ENCODE data around the gene PPP1R16B. TPM values are rescaled to one million over a fixed set of nuclear protein-coding genes. Genes with fewer than 3 reads are reported as not detected.

PPP1R16B gene
- total and polyA plus RNA-seq, 2 of the 8 experiments (the other 6 are each of a cell fraction or from before 2014, with no cell fraction given), result 2.6 to 8.9 TPM

DNA sequence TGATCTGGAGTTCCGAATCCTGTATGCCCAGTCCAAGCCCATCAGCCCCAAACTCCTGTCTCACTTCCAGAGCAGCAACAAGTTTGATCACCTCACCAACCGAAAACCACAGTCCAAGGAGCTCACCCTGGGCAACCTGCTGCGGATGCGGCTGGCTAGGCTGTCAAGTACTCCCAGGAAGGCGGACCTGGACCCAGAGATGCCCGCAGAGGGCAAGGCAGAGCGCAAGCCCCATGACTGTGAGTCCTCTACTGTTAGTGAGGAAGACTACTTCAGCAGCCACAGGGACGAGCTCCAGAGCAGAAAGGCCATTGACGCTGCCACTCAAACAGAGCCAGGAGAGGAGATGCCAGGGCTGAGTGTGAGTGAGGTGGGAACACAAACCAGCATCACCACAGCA is 146.1 kb downstream of the PPP1R16B start (continued):
- no peak for TF ChIP-seq EGR1 (IDR thresholded peaks at IDR 0.05; ENCODE audit: borderline replicate concordance, low read depth, low read length)
- TF ChIP-seq, protein P1, sequence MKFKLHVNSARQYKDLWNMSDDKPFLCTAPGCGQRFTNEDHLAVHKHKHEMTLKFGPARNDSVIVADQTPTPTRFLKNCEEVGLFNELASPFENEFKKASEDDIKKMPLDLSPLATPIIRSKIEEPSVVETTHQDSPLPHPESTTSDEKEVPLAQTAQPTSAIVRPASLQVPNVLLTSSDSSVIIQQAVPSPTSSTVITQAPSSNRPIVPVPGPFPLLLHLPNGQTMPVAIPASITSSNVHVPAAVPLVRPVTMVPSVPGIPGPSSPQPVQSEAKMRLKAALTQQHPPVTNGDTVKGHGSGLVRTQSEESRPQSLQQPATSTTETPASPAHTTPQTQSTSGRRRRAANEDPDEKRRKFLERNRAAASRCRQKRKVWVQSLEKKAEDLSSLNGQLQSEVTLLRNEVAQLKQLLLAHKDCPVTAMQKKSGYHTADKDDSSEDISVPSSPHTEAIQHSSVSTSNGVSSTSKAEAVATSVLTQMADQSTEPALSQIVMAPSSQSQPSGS (IDR thresholded peaks at IDR 0.05; ENCODE audit: low read length), result no peak
- no peak for TF ChIP-seq RBBP5 (IDR thresholded peaks at IDR 0.05; ENCODE audit: borderline replicate concordance, low read depth, low read length)
- no peak for TF ChIP-seq RXRA (IDR thresholded peaks at IDR 0.05; ENCODE audit: insufficient read depth, low read depth, low read length)
- no peak for TF ChIP-seq KDM5A (IDR thresholded peaks at IDR 0.05; ENCODE audit: low read length)
- TF ChIP-seq POU5F1 (IDR thresholded peaks at IDR 0.05; ENCODE audit: low read depth, low read length), result no peak
- TF ChIP-seq CREB1 (IDR thresholded peaks at IDR 0.05), result no peak
- no peak for TF ChIP-seq HDAC2 (IDR thresholded peaks at IDR 0.05; ENCODE audit: borderline replicate concordance in 1 of 2, low read depth in 2 of 2, low read length in 2 of 2)
- no peak for TF ChIP-seq ZNF274 (IDR thresholded peaks at IDR 0.05; ENCODE audit: borderline replicate concordance, extremely low read depth, low read length)
- TF ChIP-seq SP4 (IDR thresholded peaks at IDR 0.05; ENCODE audit: low read length), result no peak
